Measurements from ENCODE around the gene NUDT15. TPM values are rescaled to one million over a fixed set of nuclear protein-coding genes. Genes with fewer than 3 reads are reported as not detected.

Gene NUDT15
- total and polyA plus RNA-seq, 2 experiments from 2014 or later: 12.7 to 21.9 TPM

DNA sequence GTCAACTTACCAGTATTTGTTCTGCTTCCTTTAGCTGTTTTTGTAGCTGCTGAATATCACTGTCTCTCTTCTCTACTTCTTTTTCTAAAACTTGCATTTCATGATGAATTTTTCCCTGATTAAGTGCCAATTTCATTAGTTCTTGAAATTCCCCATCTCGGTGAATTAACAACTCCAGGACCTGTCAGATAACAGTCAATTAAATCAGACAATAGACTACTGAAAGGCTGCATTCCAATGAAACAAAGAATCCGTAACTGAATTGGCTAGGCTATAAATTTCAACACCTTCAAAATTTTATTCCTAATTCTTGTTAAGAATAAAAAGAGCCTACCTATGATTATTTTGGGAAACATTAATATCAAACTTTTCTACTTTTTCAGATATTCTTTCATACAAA lies 48.7 kb downstream of the NUDT15 start:
- Histone ChIP-seq H3K36me3 (peaks cover 27% of the 10 kb centered on the region), H3K27ac (no peak overlapping the region), H3K4me1 (ENCODE audit: low read depth) (no peaks in the 10 kb centered on the region), H3K4me3 (no peak overlapping the region), H3K9me3 (ENCODE audit: low read depth) (no peaks in the 10 kb centered on the region), H3K27me3 (no peaks in the 10 kb centered on the region)
- TF ChIP-seq, protein P1, sequence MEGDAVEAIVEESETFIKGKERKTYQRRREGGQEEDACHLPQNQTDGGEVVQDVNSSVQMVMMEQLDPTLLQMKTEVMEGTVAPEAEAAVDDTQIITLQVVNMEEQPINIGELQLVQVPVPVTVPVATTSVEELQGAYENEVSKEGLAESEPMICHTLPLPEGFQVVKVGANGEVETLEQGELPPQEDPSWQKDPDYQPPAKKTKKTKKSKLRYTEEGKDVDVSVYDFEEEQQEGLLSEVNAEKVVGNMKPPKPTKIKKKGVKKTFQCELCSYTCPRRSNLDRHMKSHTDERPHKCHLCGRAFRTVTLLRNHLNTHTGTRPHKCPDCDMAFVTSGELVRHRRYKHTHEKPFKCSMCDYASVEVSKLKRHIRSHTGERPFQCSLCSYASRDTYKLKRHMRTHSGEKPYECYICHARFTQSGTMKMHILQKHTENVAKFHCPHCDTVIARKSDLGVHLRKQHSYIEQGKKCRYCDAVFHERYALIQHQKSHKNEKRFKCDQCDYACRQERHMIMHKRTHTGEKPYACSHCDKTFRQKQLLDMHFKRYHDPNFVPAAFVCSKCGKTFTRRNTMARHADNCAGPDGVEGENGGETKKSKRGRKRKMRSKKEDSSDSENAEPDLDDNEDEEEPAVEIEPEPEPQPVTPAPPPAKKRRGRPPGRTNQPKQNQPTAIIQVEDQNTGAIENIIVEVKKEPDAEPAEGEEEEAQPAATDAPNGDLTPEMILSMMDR (IDR thresholded peaks at IDR 0.05; ENCODE audit: low read depth, low read length): no peak
- DNase-seq (ENCODE audit: low read depth in 1 of 2, low spot score in 1 of 2): no peak

DNA sequence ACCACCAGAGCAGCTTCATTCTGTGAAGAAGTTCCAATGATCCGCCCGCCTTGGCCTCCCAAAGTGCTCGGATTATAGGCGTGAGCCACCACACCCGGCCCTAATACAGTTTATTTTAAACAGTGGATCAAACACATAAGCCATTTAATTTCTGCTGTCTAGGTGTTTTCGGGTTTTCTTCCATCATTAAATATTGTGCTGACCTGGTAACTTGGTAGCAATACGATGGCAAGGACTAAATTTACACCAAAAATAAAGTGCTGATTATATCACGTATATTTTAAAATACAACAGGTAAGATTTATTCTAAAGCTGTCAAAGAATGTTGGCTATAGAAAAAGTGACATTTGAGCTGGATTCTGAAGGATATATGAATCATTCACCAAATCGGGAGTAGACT lies 56.1 kb downstream of the NUDT15 start:
- Histone ChIP-seq H3K27me3 (no peaks in the 10 kb centered on the region), H3K9me3 (ENCODE audit: low read depth) (no peaks in the 10 kb centered on the region), H3K36me3 (no peaks in the 10 kb centered on the region), H3K4me3 (peak overlapping the region; percentile 94), H3K4me1 (ENCODE audit: low read depth) (peaks cover 8% of the 10 kb centered on the region), H3K27ac (no peak overlapping the region)
- DNase-seq (ENCODE audit: low read depth in 1 of 2, low spot score in 1 of 2): no peak
- TF ChIP-seq, protein P1 (IDR thresholded peaks at IDR 0.05; ENCODE audit: low read depth, low read length): no peak

GRCh38 chr13:48094404-48094780 lies 56.9 kb downstream of the NUDT15 start:
- TF ChIP-seq, protein P1 (IDR thresholded peaks at IDR 0.05; ENCODE audit: low read depth, low read length): no peak
- Histone ChIP-seq H3K9me3 (ENCODE audit: low read depth) (no peaks in the 10 kb centered on the region), H3K36me3 (no peaks in the 10 kb centered on the region), H3K27ac (peak overlapping the region; percentile 94), H3K4me1 (ENCODE audit: low read depth) (peaks cover 8% of the 10 kb centered on the region), H3K4me3 (peak overlapping the region; percentile 94), H3K27me3 (no peaks in the 10 kb centered on the region)
- DNase-seq (ENCODE audit: low read depth in 1 of 2, low spot score in 1 of 2): peak in 1 of 2 donors; percentile 59

DNA sequence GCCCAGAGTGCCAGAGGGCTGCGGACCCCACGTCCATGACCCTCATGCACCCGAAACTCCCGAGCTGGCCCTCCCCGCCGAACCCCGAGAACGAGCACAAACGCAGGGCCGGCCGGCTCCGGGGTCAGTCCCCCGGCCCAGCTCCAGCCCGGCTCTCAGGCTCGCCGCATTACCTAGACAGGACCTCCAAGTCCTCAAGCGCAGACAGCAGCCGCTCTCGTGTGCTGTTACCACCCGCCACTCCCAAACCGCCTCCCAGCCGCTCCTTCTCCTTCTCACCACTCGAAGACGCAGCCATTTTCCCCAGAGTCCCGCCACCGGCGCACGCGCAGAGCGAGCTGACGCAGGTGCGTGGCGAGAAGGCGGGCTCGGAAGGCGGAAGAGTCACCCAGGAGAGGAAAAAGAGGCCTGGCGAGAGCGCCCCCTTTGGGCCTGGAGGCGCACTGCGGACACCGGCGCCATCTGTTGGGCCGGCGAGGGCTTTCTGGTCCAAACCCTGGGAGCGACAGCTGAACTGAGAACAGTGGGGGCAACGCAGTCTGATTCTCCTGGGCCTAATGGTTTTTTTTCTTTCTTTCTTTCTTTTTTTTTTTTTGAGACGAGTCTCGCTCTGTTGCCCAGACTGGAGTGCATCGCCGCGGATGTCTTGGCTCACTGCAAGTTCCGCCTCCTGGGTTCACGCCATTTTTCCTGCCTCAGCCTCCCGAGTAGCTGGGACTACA lies 57.4 kb downstream of the NUDT15 start, which contains the start of gene MED4:
Gene MED4 (minus strand): TSS at position 324 of the 722 bp plus-strand sequence. CDS start 26 bp downstream, at position 298.
- peak within 1 kb of the TSS; percentile 94 for H3K27ac ChIP-seq
- H3K4me1 ChIP-seq (ENCODE audit: low read depth): peaks cover 8% of the 10 kb centered on the region
- H3K27me3 ChIP-seq: no peaks in the 10 kb centered on the region
- H3K9me3 ChIP-seq (ENCODE audit: low read depth): no peaks in the 10 kb centered on the region
- DNase-seq (ENCODE audit: low read depth in 1 of 2, low spot score in 1 of 2): peak; percentile 93 to 96
- H3K4me3 ChIP-seq: peak within 1 kb of the TSS; percentile 94
- TF ChIP-seq, protein P1 (IDR thresholded peaks at IDR 0.05; ENCODE audit: low read depth, low read length): peak; percentile 99
- H3K36me3 ChIP-seq: no peaks in the 10 kb centered on the region

GRCh38 chr13:48096670-48097069 lies 59.1 kb downstream of the NUDT15 start:
- Histone ChIP-seq H3K27me3 (no peaks in the 10 kb centered on the region), H3K9me3 (ENCODE audit: low read depth) (no peaks in the 10 kb centered on the region), H3K4me3 (no peak overlapping the region), H3K36me3 (no peaks in the 10 kb centered on the region), H3K4me1 (ENCODE audit: low read depth) (peaks cover 8% of the 10 kb centered on the region), H3K27ac (no peak overlapping the region)
- TF ChIP-seq, protein P1 (IDR thresholded peaks at IDR 0.05; ENCODE audit: low read depth, low read length): no peak
- DNase-seq (ENCODE audit: low read depth in 1 of 2, low spot score in 1 of 2): no peak

Other genes with a start within 250 kb of the NUDT15 start
- 58.9 and 74.1 TPM in 2 replicates for gene SUCLA2, start 36.5 kb upstream of the NUDT15 start, total RNA-seq
- 130 and 161 TPM in 2 replicates for gene SUCLA2, start 36.5 kb upstream of the NUDT15 start, polyA plus RNA-seq
- gene MED4, start 57.4 kb downstream of the NUDT15 start, total RNA-seq: 22.4 and 24.0 TPM in 2 replicates
- 77.3 and 80.5 TPM in 2 replicates for gene MED4, start 57.4 kb downstream of the NUDT15 start, polyA plus RNA-seq
- 123 and 135 TPM in 2 replicates for gene ITM2B, start 195.5 kb downstream of the NUDT15 start, total RNA-seq
- gene ITM2B, start 195.5 kb downstream of the NUDT15 start, polyA plus RNA-seq: 360 and 404 TPM in 2 replicates

All from cardiac muscle cell (in vitro differentiated cells and primary cell).